Brain pericyte (primary cell): ENCODE measurements around the gene CLDN6.
"Not testable (repeated sequence)": the region's sequence is repeated elsewhere in the genome, so short reads cannot be mapped to it uniquely, and the experiment has no call there.

Experiments used
- DNase-seq: peaks from one replicate; pipeline ENCODE4 v3.0.0-alpha.2; 2012; ENCODE audit warnings: low read depth, low spot score

CLDN6 gene

GRCh38 chr16:3017794-3018506 is at the start of gene CLDN6:
Gene CLDN6 (minus strand): TSS chr16:3018183. CDS start chr16:3016021, 2,162 bp downstream.
- no peak for DNase-seq

- DNase-seq = no peak
These were observed 48.4 kb upstream of the CLDN6 start for GRCh38 chr16:3066440-3066748.

- no peak for DNase-seq
These were observed 47.9 kb upstream of the CLDN6 start for GRCh38 chr16:3065742-3066439.

- no peak for DNase-seq
These were observed 47.2 kb upstream of the CLDN6 start, which contains the start of gene IL32 for GRCh38 chr16:3065069-3065741. Gene IL32 (plus strand): TSS chr16:3065640. CDS start chr16:3065812, 172 bp downstream.

GRCh38 chr16:3063625-3064386 is 45.8 kb upstream of the CLDN6 start:
- no peak for DNase-seq

GRCh38 chr16:3062553-3062952 is 44.6 kb upstream of the CLDN6 start:
- DNase-seq = no peak

GRCh38 chr16:3060339-3061127 is 42.5 kb upstream of the CLDN6 start:
- no peak for DNase-seq

- DNase-seq = no peak
These were observed 41.8 kb upstream of the CLDN6 start for GRCh38 chr16:3059723-3060242.

- DNase-seq = peak; percentile 47
These were observed 41.2 kb upstream of the CLDN6 start for GRCh38 chr16:3059041-3059722.

- no peak for DNase-seq
These were observed 40.4 kb upstream of the CLDN6 start for GRCh38 chr16:3058139-3059030.

- DNase-seq = no peak
These were observed 39.5 kb upstream of the CLDN6 start for GRCh38 chr16:3057181-3058138.

GRCh38 chr16:3056336-3057180 is 38.6 kb upstream of the CLDN6 start:
- DNase-seq = no peak

- DNase-seq = not testable (repeated sequence)
These were observed 37.7 kb upstream of the CLDN6 start for GRCh38 chr16:3055734-3056115.

GRCh38 chr16:3054965-3055733 is 37.2 kb upstream of the CLDN6 start:
- no peak for DNase-seq

- DNase-seq = not testable (repeated sequence)
These were observed 35.3 kb upstream of the CLDN6 start for GRCh38 chr16:3053330-3053710.

- DNase-seq = not testable (repeated sequence)
These were observed 34.8 kb upstream of the CLDN6 start for GRCh38 chr16:3052571-3053329.
